Measurements from ENCODE around the gene MUCL3.
A peak's percentile ranks its signal among the peaks of the same experiment; 100 is the strongest.

The MUCL3 gene

DNA sequence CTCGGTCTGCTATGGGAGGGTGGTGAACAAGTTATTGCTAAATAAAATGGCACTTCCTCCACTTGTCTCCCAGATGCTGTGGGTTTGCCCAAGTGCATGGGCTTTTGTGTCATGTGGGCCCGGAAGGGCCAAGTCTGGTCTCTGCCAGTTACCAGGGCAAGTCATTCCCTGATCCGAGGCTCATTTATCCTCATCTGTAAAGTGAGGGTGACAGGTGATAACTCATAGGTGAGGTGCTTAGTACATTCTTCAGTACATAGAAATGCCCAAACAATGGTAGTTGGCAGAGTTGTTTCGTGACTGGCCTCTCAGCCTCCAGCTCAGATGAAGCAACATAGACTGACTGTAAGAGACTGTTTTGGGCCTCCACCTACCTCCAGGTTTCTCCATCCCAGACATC is 2.0 kb upstream of the MUCL3 start:
- DNase-seq (ENCODE audit: low read depth, low spot score): no peak
- no peak overlapping the region for H3K27ac ChIP-seq (ENCODE audit: low read length)
- H3K27me3 ChIP-seq (ENCODE audit: control insufficient read depth, insufficient read depth, low read length): no peaks in the 10 kb centered on the region
- H3K4me1 ChIP-seq (ENCODE audit: control insufficient read depth, insufficient read depth, low read length): peaks cover 8% of the 10 kb centered on the region; the same call in 1 of the 2 replicates
- H3K36me3 ChIP-seq (ENCODE audit: control insufficient read depth, insufficient read depth, low read length): no peaks in the 10 kb centered on the region
- no peak overlapping the region for H3K4me3 ChIP-seq (ENCODE audit: low read length)
- no peaks in the 10 kb centered on the region for H3K9me3 ChIP-seq (ENCODE audit: control insufficient read depth, insufficient read depth, low read length)
- WGBS (ENCODE audit: insufficient coverage, insufficient read length): no CpG with 5 or more reads among the region's 4 CpGs

DNA sequence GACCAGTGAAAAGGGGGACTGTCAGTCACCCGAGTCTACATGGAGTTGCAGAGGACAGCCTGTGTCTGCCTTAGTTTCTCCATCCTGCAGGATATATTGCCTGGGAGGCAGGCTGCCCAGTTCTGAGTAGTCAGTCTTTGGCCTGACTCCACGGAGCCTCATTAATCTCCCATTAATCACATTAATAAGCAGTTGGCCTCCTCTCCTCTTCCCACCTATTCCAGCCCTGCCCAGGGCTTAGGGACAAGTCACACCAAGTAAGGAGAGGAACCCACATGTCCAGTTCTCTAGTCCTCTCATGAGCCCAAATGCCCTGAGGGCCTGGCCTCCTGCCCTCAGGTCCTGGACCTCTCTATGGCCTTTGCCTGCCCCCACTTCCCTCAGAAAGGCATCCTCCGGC is 1.3 kb upstream of the MUCL3 start:
- WGBS (ENCODE audit: insufficient coverage, insufficient read length): no CpG with 5 or more reads among the region's 3 CpGs
- H3K4me1 ChIP-seq (ENCODE audit: control insufficient read depth, insufficient read depth, low read length): peaks cover 8% of the 10 kb centered on the region; the same call in 1 of the 2 replicates
- no peak overlapping the region for H3K4me3 ChIP-seq (ENCODE audit: low read length)
- no peaks in the 10 kb centered on the region for H3K36me3 ChIP-seq (ENCODE audit: control insufficient read depth, insufficient read depth, low read length)
- no peak overlapping the region for H3K27ac ChIP-seq (ENCODE audit: low read length)
- H3K27me3 ChIP-seq (ENCODE audit: control insufficient read depth, insufficient read depth, low read length): no peaks in the 10 kb centered on the region
- DNase-seq (ENCODE audit: low read depth, low spot score): no peak
- no peaks in the 10 kb centered on the region for H3K9me3 ChIP-seq (ENCODE audit: control insufficient read depth, insufficient read depth, low read length)

DNA sequence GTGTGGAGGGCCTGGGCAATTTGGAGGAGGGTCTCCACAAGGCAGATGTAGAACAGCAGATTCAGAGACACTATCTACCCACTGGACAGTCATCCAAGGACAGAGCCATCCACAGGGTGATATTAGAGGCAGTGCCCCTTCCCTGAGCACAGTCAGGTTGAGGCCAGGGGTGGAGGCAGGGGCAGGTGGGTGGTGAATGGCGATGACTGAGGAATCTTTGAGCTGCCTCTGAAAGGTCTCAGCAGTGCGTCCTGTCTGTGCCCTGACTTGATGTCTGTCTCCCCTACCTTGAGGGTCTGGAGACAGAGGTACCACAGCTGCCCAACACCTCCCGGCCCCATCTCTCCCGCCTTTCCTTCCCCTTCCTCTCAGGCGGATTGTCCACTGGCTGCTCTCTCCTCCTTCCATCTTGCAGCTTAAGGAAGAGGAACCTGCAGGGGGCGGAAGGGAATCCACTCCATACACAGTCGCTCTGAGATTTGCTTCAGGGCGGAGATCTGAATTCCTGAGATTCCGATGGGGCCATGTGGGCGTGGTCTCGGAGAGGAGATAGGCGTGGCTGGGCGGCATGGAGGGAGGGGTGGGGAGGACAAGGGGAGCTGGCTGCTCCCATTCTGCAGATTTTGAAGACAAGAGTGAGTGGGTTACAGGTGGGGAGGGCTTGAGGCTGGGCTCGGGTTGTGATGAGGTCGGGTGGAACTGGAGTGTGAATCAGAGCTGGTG is 1.7 kb downstream of the MUCL3 start:
- H3K4me3 ChIP-seq (ENCODE audit: low read length): no peak overlapping the region
- WGBS (ENCODE audit: insufficient coverage, insufficient read length): no CpG with 5 or more reads among the region's 15 CpGs
- no peaks in the 10 kb centered on the region for H3K9me3 ChIP-seq (ENCODE audit: control insufficient read depth, insufficient read depth, low read length)
- peak; percentile 89 for DNase-seq (ENCODE audit: low read depth, low spot score)
- no peaks in the 10 kb centered on the region for H3K27me3 ChIP-seq (ENCODE audit: control insufficient read depth, insufficient read depth, low read length)
- H3K4me1 ChIP-seq (ENCODE audit: control insufficient read depth, insufficient read depth, low read length): peaks cover 8% of the 10 kb centered on the region; the same call in 1 of the 2 replicates
- H3K27ac ChIP-seq (ENCODE audit: low read length): no peak overlapping the region
- no peaks in the 10 kb centered on the region for H3K36me3 ChIP-seq (ENCODE audit: control insufficient read depth, insufficient read depth, low read length)

DNA sequence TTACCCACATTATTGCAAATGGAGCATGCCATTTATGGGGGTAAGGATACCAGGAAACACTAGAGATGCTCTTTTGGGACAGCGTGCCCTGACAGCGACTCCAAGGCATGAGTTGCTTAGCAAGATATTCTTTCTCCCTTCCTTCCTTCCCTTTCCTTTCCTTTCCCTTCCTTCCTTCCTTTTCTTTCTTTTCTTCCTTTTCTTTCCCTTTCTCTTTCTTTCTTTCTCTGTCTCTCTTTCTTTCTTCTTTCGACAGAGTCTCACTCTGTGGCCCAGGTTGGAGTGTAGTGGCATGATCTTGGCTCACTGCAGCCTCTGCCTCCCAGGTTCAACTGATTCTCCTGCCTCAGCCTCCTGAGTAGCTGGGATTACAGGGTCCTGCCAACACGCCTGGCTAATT is 3.3 kb downstream of the MUCL3 start:
- no CpG with 5 or more reads among the region's 4 CpGs for WGBS (ENCODE audit: insufficient coverage, insufficient read length)

DNA sequence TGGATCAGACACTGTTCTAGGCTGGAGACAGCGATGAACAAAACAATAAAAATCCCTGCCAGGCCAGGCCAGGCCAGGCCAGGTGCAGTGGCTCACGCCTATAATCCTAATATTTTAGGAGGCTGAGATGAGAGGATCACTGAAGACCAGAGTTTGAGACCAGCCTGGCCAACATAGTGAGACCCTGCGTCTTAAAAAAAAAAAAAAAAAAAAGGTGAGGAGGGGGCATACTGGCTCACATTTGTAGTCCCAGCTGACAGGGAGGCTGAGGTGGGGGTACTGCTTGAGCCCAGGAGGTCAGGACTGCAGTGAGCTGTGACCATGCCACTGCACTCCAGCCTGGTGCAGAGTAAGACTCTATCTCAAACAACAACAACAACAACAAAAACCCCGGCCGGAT is 4.5 kb downstream of the MUCL3 start:
- peaks cover 8% of the 10 kb centered on the region; the same call in 1 of the 2 replicates for H3K4me1 ChIP-seq (ENCODE audit: control insufficient read depth, insufficient read depth, low read length)
- H3K9me3 ChIP-seq (ENCODE audit: control insufficient read depth, insufficient read depth, low read length): no peaks in the 10 kb centered on the region
- H3K4me3 ChIP-seq (ENCODE audit: low read length): no peak overlapping the region
- WGBS (ENCODE audit: insufficient coverage, insufficient read length): no CpG with 5 or more reads among the region's 5 CpGs
- DNase-seq (ENCODE audit: low read depth, low spot score): no peak
- no peaks in the 10 kb centered on the region for H3K36me3 ChIP-seq (ENCODE audit: control insufficient read depth, insufficient read depth, low read length)
- no peak overlapping the region for H3K27ac ChIP-seq (ENCODE audit: low read length)
- no peaks in the 10 kb centered on the region for H3K27me3 ChIP-seq (ENCODE audit: control insufficient read depth, insufficient read depth, low read length)

More for the DNA sequence above, 3.3 kb downstream of the MUCL3 start:
- H3K9me3 ChIP-seq (ENCODE audit: control insufficient read depth, insufficient read depth, low read length): no peaks in the 10 kb centered on the region
- no peak overlapping the region for H3K4me3 ChIP-seq (ENCODE audit: low read length)
- no peak overlapping the region for H3K27ac ChIP-seq (ENCODE audit: low read length)
- H3K27me3 ChIP-seq (ENCODE audit: control insufficient read depth, insufficient read depth, low read length): no peaks in the 10 kb centered on the region
- H3K4me1 ChIP-seq (ENCODE audit: control insufficient read depth, insufficient read depth, low read length): peaks cover 8% of the 10 kb centered on the region; the same call in 1 of the 2 replicates
- H3K36me3 ChIP-seq (ENCODE audit: control insufficient read depth, insufficient read depth, low read length): no peaks in the 10 kb centered on the region
- no peak for DNase-seq (ENCODE audit: low read depth, low spot score)

DNA sequence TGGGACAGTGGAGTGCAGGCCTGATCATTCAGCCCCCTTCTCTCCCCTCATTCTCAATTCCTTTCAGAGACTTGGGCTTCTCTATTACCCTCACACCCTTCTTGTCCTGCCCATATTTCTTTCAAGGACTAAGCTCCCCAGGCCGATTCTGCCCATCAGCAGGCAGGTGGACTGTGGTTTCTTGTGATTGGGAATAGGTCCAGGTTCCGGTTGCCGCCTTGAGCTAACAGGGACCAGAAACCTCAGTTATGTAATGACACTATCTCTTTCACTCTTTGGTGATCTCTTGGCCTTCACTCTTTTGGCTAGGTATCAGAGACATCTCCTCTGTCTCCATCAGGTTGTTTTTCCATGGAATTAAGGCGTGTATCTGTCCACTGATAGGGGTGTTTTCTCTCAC is 6.5 kb downstream of the MUCL3 start:
- H3K27me3 ChIP-seq (ENCODE audit: control insufficient read depth, insufficient read depth, low read length): no peaks in the 10 kb centered on the region
- no peak overlapping the region for H3K4me3 ChIP-seq (ENCODE audit: low read length)
- H3K27ac ChIP-seq (ENCODE audit: low read length): no peak overlapping the region
- no CpG with 5 or more reads among the region's 4 CpGs for WGBS (ENCODE audit: insufficient coverage, insufficient read length)
- H3K36me3 ChIP-seq (ENCODE audit: control insufficient read depth, insufficient read depth, low read length): no peaks in the 10 kb centered on the region
- H3K9me3 ChIP-seq (ENCODE audit: control insufficient read depth, insufficient read depth, low read length): no peaks in the 10 kb centered on the region
- no peak for DNase-seq (ENCODE audit: low read depth, low spot score)
- H3K4me1 ChIP-seq (ENCODE audit: control insufficient read depth, insufficient read depth, low read length): peaks cover 5% of the 10 kb centered on the region; the same call in 1 of the 2 replicates

DNA sequence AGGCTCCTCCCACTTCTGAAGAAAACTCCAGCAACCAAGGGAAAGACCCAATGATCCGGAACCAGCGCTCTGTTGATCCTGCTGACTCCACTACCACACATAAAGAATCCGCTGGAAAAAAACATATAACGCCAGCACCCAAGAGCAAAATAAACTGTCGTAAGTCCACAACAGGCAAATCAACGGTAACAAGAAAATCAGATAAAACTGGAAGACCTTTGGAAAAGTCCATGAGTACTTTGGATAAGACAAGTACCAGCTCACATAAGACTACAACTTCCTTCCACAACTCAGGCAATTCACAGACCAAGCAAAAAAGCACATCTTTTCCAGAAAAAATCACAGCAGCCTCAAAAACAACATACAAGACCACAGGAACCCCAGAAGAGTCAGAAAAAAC is 8.0 kb downstream of the MUCL3 start:
- H3K4me1 ChIP-seq (ENCODE audit: control insufficient read depth, insufficient read depth, low read length): no peaks in the 10 kb centered on the region
- H3K36me3 ChIP-seq (ENCODE audit: control insufficient read depth, insufficient read depth, low read length): no peaks in the 10 kb centered on the region
- no peaks in the 10 kb centered on the region for H3K9me3 ChIP-seq (ENCODE audit: control insufficient read depth, insufficient read depth, low read length)
- no CpG with 5 or more reads among the region's 6 CpGs for WGBS (ENCODE audit: insufficient coverage, insufficient read length)
- H3K27me3 ChIP-seq (ENCODE audit: control insufficient read depth, insufficient read depth, low read length): no peaks in the 10 kb centered on the region
- no peak overlapping the region for H3K27ac ChIP-seq (ENCODE audit: low read length)
- DNase-seq (ENCODE audit: low read depth, low spot score): no peak
- H3K4me3 ChIP-seq (ENCODE audit: low read length): no peak overlapping the region

DNA sequence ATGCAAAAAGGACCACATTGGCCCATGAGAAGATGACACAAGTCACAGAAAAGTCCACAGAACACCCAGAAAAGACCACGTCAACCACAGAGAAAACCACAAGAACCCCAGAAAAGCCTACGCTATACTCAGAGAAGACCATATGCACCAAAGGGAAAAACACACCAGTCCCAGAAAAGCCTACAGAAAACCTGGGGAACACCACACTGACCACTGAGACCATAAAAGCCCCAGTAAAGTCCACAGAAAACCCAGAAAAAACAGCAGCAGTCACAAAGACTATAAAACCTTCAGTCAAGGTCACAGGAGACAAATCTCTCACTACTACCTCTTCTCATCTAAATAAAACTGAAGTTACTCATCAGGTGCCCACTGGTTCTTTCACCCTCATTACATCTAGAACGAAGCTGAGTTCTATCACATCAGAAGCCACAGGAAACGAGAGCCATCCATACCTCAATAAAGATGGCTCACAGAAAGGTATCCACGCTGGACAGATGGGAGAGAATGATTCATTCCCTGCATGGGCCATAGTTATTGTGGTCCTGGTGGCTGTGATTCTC is 11.2 kb downstream of the MUCL3 start:
- no peak overlapping the region for H3K27ac ChIP-seq (ENCODE audit: low read length)
- H3K27me3 ChIP-seq (ENCODE audit: control insufficient read depth, insufficient read depth, low read length): peaks cover 2% of the 10 kb centered on the region; the same call in 1 of the 2 replicates
- no CpG with 5 or more reads among the region's 5 CpGs for WGBS (ENCODE audit: insufficient coverage, insufficient read length)
- peaks cover 1% of the 10 kb centered on the region; the same call in 1 of the 2 replicates for H3K4me1 ChIP-seq (ENCODE audit: control insufficient read depth, insufficient read depth, low read length)
- no peak overlapping the region for H3K4me3 ChIP-seq (ENCODE audit: low read length)
- H3K36me3 ChIP-seq (ENCODE audit: control insufficient read depth, insufficient read depth, low read length): no peaks in the 10 kb centered on the region
- no peaks in the 10 kb centered on the region for H3K9me3 ChIP-seq (ENCODE audit: control insufficient read depth, insufficient read depth, low read length)
- no peak for DNase-seq (ENCODE audit: low read depth, low spot score)

DNA sequence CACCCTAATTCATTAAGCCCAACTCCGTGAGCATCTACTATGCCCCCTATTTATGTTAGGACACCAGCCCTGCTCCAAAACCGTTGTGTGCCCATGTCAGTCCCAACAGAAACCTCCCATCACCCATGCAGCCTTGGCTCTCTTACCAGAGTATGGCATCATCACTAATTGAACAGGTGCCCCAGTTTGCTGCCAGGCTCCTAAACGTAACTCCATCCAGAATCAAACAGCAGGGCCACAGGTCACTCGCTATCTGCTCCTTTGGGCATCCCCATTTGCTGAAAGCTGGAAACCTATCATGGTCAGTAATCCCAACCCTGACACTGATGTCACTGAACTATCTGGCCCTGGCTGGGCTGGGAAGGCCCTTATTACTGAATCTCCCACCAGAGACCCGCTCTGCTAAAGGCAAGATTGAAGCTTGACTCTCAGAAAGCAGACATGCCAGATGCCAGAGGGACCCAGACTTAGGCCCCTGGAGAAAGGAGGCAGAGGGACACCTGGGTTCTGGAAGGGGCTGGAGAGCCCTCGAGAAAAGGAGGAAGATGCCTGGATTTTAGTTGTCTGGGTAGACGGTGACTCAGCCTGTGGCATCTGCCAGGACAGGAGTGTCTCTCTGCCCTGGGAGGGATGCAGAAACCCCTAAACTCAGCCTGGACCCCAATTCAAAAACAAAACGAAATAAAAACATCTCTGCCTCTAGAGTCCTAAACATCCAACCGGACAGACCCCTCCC is 14.0 kb downstream of the MUCL3 start:
- WGBS (ENCODE audit: insufficient coverage, insufficient read length): no CpG with 5 or more reads among the region's 9 CpGs
- Histone ChIP-seq H3K4me3 (ENCODE audit: low read length) (peak overlapping the region; percentile 39; the same call in 1 of the 2 replicates), H3K27me3 (ENCODE audit: control insufficient read depth, insufficient read depth, low read length) (peaks cover 2% of the 10 kb centered on the region; the same call in 1 of the 2 replicates), H3K36me3 (ENCODE audit: control insufficient read depth, insufficient read depth, low read length) (no peaks in the 10 kb centered on the region), H3K27ac (ENCODE audit: low read length) (no peak overlapping the region), H3K9me3 (ENCODE audit: control insufficient read depth, insufficient read depth, low read length) (no peaks in the 10 kb centered on the region), H3K4me1 (ENCODE audit: control insufficient read depth, insufficient read depth, low read length) (peaks cover 1% of the 10 kb centered on the region; the same call in 1 of the 2 replicates)
- DNase-seq (ENCODE audit: low read depth, low spot score): no peak

DNA sequence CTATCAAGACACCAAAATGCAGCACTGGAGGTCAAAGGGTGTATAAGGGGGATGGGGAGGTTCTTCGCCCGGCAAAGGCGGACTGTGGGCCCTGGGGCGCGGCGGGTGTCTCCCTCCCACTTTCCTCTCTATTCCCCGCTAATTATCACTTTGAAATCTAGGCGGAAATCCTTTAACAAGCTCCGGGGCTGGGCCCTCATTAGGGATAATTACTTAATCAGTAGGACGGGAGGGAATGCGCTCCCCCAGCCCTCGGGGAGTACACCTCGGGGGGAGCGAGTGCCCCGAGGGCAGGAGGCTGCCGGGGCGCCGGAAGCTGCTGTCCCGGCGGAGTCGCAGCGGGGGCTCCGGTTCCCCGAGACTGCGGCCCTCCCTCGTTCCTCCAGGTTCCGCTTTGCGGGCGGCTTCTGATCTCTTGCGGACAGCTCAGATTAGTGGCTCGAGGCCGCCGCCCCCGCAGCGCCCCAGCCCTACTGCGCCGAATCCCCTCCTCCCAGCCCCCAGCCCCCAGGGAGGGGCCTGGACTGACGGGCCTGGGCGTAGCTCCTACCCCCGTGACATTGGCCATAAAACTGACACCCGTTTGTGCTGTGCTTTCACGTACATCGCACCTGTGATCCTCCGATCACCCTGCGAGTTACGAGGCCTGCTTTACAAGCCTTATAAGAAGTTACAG is 14.7 kb downstream of the MUCL3 start:
- no CpG with 5 or more reads among the region's 46 CpGs for WGBS (ENCODE audit: insufficient coverage, insufficient read length)
- H3K27ac ChIP-seq (ENCODE audit: low read length): no peak overlapping the region

More for the DNA sequence above, 14.7 kb downstream of the MUCL3 start:
- Histone ChIP-seq H3K4me1 (ENCODE audit: control insufficient read depth, insufficient read depth, low read length) (peaks cover 1% of the 10 kb centered on the region; the same call in 1 of the 2 replicates), H3K36me3 (ENCODE audit: control insufficient read depth, insufficient read depth, low read length) (no peaks in the 10 kb centered on the region), H3K27me3 (ENCODE audit: control insufficient read depth, insufficient read depth, low read length) (peaks cover 2% of the 10 kb centered on the region; the same call in 1 of the 2 replicates), H3K9me3 (ENCODE audit: control insufficient read depth, insufficient read depth, low read length) (no peaks in the 10 kb centered on the region), H3K4me3 (ENCODE audit: low read length) (peak overlapping the region; percentile 39; the same call in 1 of the 2 replicates)
- no peak for DNase-seq (ENCODE audit: low read depth, low spot score)

Measured in iPS DF 6.9 (cell line).